HG03135 (cell line): Measurements from ENCODE around the gene ERBB3.
"Not testable (repeated sequence)": the region's sequence is repeated elsewhere in the genome, so short reads cannot be mapped to it uniquely, and the experiment has no call there.

Source experiments
- ATAC-seq: cut with Tn5 transposase; IDR thresholded peaks from one replicate; pipeline ENCODE4 v1.9.1; 2021; ENCODE audit warnings: mild to moderate bottlenecking, moderate library complexity; ENCODE audit not compliant: unreplicated experiment

Gene ERBB3

DNA sequence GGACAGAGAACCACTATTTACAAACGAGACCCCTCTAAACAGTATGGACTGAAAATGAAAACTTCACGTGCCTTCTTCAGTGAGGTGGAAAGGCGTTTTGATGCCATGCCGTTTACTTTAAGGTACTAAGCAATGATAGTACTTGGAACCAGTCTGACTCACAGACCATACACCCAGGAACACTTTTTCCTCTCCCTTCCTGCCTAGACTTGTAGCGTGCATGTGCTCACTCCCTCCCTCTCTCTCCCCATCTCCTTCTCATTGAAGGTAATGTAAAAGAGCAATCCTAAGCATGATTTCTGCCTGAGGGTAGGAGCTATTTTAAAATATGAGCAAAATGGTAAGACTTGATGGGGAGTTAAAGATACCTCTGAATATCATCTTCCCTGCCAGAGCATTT is 30.6 kb downstream of the ERBB3 start:
- no peak for ATAC-seq

DNA sequence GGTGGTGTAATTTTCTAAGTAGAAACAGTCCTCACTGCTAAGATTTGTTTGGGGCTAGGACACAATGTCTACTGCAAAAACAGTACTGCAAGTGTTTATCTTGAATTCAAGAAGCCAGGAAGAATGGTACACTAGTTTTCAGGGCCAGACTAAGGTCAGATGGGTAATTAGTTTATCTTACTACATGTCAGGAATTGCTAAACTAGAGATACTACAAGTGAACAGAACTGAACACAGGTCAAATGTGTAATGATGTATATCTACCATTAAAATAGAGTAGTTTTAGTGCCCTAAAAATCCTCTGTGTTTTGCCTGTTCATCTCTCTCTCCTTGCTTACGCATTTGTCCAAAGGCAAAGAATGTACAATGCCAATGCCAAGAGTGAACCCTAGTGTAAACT is 34.1 kb downstream of the ERBB3 start:
- no peak for ATAC-seq

- no peak for ATAC-seq
Measured at GRCh38 chr12:56115329-56115728, 35.4 kb downstream of the ERBB3 start.

GRCh38 chr12:56116267-56117081 is 36.5 kb downstream of the ERBB3 start, which contains the start of gene RPL41:
Gene RPL41, plus strand, starts transcription at chr12:56116633.
- peak; percentile 36 for ATAC-seq

- not testable (repeated sequence) for ATAC-seq
Measured at GRCh38 chr12:56117082-56117706, 37.2 kb downstream of the ERBB3 start.

GRCh38 chr12:56117778-56118687 is 38.1 kb downstream of the ERBB3 start, which contains the start of gene ZC3H10:
Gene ZC3H10, plus strand, starts transcription at chr12:56118266. Its CDS starts 2,297 bp downstream, at chr12:56120563.
- peak; percentile 83 for ATAC-seq

DNA sequence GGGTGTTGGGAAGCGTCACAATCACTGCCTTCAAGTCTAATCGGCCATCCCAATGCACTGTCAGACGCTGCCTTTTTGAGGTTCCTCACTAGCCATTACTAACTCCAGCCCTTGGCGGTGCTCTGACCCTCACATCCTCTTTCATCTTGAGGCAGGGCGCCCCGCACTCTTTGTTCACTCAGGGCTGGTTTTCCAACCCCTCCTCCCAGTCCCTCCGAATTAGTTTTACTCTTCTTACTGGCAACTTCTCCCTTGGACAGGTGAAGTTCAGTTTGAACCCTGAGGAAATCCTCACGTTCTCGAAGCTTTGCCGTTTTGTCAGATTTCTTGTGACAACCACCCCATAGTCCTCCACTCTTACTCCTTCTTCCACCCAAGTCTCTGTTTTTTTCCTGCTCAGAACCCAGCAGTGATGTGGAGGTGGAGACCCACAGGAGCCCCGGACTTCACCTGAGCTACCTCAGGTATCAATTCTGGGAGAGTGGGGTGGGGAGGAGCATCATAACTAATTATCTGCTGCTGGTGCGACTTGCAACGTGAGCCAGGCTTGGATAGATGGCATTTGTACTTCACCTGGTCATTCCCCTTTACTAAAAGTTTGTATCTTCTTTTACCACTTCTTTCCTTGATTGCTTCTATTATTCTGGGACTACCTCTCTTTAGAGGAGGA is 38.9 kb downstream of the ERBB3 start:
- peak; percentile 0 for ATAC-seq

DNA sequence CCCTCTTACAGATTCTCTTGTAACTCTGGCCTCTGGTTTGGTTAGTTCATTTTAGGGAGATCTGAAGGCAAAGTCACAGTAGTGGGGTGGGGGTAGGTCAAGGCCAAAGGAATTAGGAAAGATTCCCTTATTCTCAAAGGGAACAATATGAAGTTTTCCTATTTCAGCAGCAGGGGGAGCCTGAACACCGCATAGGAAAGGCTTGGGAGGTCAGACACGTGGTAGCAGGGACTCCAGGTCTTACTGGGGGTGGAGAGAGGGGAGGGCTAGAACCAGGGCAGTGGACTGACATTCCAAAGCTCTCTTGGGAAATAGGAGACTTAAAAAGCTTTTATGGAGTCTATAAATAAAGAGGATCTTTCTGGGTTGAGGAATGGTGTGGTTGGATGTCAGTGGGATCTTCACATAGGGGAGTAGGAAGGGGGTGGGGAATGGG is 39.4 kb downstream of the ERBB3 start:
- no peak for ATAC-seq

DNA sequence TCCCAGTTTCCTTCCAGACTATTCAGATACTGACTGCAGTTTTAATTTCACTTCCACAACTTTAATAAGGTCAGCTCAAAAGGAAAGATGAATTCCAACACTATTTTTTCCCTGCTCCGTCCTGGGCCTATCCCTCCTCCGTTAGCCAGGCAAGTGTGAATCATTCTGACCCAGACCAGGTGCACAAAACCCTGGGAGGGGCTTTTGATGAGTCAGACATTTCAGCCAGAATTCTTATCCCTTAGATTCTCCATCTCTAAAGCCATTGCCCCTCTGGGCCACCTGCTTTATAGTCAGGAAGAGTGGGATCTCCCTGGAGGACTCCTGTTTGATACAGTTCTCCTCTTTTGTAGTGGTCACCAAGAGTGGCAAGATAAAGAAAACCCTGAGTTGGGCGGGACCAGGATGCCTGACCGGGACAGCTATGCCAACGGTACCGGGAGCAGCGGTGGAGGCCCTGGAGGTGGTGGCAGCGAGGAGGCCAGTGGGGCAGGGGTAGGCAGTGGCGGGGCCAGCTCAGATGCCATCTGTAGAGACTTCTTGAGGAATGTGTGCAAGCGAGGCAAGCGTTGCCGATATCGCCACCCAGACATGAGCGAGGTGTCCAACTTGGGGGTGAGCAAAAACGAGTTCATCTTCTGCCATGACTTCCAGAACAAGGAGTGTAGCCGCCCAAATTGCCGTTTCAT is 40.3 kb downstream of the ERBB3 start:
- no peak for ATAC-seq

- ATAC-seq = no peak
Measured at GRCh38 chr12:56121204-56121870, 41.4 kb downstream of the ERBB3 start.

GRCh38 chr12:56122637-56123036 is 42.7 kb downstream of the ERBB3 start:
- no peak for ATAC-seq

DNA sequence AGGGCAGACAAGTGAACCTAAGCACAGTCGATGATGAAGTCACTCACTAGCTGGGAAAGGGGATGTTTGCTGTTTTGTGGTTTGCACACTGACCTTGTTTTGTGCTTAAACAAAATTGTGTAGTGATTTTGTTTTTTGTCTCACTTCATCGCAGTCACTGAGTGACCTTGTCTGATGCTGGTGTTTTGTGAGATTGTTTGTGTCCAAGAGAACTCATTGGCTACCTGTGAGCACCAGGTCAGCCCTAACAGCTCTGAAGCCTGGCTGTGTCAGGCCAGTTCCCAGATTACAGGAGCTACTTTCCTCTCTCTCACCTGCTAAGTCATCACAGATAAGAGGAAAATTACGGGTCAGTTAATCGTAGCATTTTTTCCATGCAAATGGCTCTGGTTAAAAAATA is 44.2 kb downstream of the ERBB3 start:
- ATAC-seq = no peak

- no peak for ATAC-seq
Measured at GRCh38 chr12:56126732-56127239, 46.8 kb downstream of the ERBB3 start.

GRCh38 chr12:56127485-56127887 is 47.5 kb downstream of the ERBB3 start:
- ATAC-seq = no peak

GRCh38 chr12:56127888-56128669 is 48.1 kb downstream of the ERBB3 start, which contains the start of gene ESYT1:
Gene ESYT1, plus strand, starts transcription at chr12:56128267. Its CDS starts 53 bp downstream, at chr12:56128320.
- ATAC-seq = peak; percentile 86

GRCh38 chr12:56128670-56129205 is 48.8 kb downstream of the ERBB3 start:
- no peak for ATAC-seq

GRCh38 chr12:56129206-56129941 is 49.4 kb downstream of the ERBB3 start:
- ATAC-seq = no peak
